ENCODE data around the gene CCDC92. TPM values are rescaled to one million over a fixed set of nuclear protein-coding genes. Genes with fewer than 3 reads are reported as not detected.

The CCDC92 gene
- polyA plus RNA-seq, 1 of the 3 experiments (the other 2 are of a cell fraction), result 53.5 TPM

GRCh38 chr12:123996581-123996980 lies 23.9 kb upstream of the CCDC92 start:
- H3K4me1 ChIP-seq (ENCODE audit: control insufficient read depth in 1 of 2, insufficient read depth in 2 of 2, low read depth in 1 of 2, low read length in 1 of 2), result peaks cover 15 to 25% of the 10 kb centered on the region in 2 experiments; a peak in 2 of 4 replicates
- WGBS (ENCODE audit: low lambda C conversion rate), result 98% methylated on average over 6 of the region's 6 CpGs
- H3F3A ChIP-seq (replicated peaks; ENCODE audit: insufficient read depth), result no peaks in the 10 kb centered on the region
- no peak overlapping the region for H3K4me3 ChIP-seq (ENCODE audit: low read depth in 2 of 2, low read length in 1 of 2)
- H3K36me3 ChIP-seq (replicated peaks in 1 of 2; ENCODE audit: control insufficient read depth in 1 of 2, insufficient read depth in 2 of 2, low read length in 1 of 2), result peaks cover 21 to 75% of the 10 kb centered on the region in 2 experiments
- H3K79me2 ChIP-seq (ENCODE audit: insufficient read depth), result peaks cover 30% of the 10 kb centered on the region; the same call in 1 of the 2 replicates
- ChIA-PET CTCF (interaction anchor here (1.1 to 4.8 kb wide), 5 partner anchors 9 to 36 kb away, joined by 3 to 24 read pairs (median 6); no protein-coding TSS in a partner anchor), POLR2A (interaction anchor here (0.6 to 1.0 kb wide), 2 partner anchors 24 to 918 kb away, joined by 3 to 4 read pairs; partner anchors contain the start of genes CCDC92, UBC and ZNF664)
- DNase-seq, result no peak
- TF ChIP-seq TAF1 (IDR thresholded peaks at IDR 0.05; ENCODE audit: borderline replicate concordance, low read depth, low read length) (no peak), MXI1 (IDR thresholded peaks at IDR 0.05; ENCODE audit: low read depth, low read length) (no peak), FOSL2 (IDR thresholded peaks at IDR 0.05; ENCODE audit: borderline replicate concordance, low read depth) (no peak), GATA2 (CRISPR knock-in tag; IDR thresholded peaks at IDR 0.05) (no peak), NFIC (IDR thresholded peaks at IDR 0.05; ENCODE audit: borderline replicate concordance) (no peak), RFX5 (IDR thresholded peaks at IDR 0.05; ENCODE audit: low read length) (no peak), TEAD4 (IDR thresholded peaks at IDR 0.05; ENCODE audit: borderline replicate concordance, insufficient read depth) (no peak), USF2 (IDR thresholded peaks at IDR 0.05; ENCODE audit: borderline replicate concordance, low read depth, low read length) (no peak), SIN3A (IDR thresholded peaks at IDR 0.05; ENCODE audit: borderline replicate concordance, low read depth, low read length) (no peak), USF1 (IDR thresholded peaks at IDR 0.05; ENCODE audit: borderline replicate concordance, low read depth) (no peak), RXRA (IDR thresholded peaks at IDR 0.05; ENCODE audit: borderline replicate concordance, low read depth) (no peak), EP300 (IDR thresholded peaks at IDR 0.05; ENCODE audit: borderline replicate concordance in 1 of 2, low read depth in 1 of 2, low read length in 1 of 2) (no peak), POLR2AphosphoS5 (IDR thresholded peaks at IDR 0.05; ENCODE audit: low read depth, low read length) (no peak)
- no peaks in the 10 kb centered on the region for H3K27me3 ChIP-seq (ENCODE audit: insufficient read depth)
- H3K4me2 ChIP-seq, result no peak overlapping the region
- H2AFZ ChIP-seq (ENCODE audit: low read depth), result no peak overlapping the region
- 0 out of 2 replicates have a peak, but pooled peaks cover 9% of the 10 kb centered on the region for H4K20me1 ChIP-seq (ENCODE audit: insufficient read depth)
- H3K27ac ChIP-seq (ENCODE audit: low read depth in 2 of 2, low read length in 1 of 2), result no peak overlapping the region
- H3K9ac ChIP-seq, result no peak overlapping the region
- no peaks in the 10 kb centered on the region for H3K9me3 ChIP-seq
- H3K9me2 ChIP-seq, result no peaks in the 10 kb centered on the region

GRCh38 chr12:123995023-123995748 lies 22.6 kb upstream of the CCDC92 start:
- Histone ChIP-seq H3K4me2 (no peak overlapping the region; the same call in 1 of the 2 replicates), H3K9ac (no peak overlapping the region), H3K4me1 (ENCODE audit: control insufficient read depth in 1 of 2, insufficient read depth in 2 of 2, low read depth in 1 of 2, low read length in 1 of 2) (peaks cover 15 to 25% of the 10 kb centered on the region in 2 experiments; a peak in 2 of 4 replicates), H3K79me2 (ENCODE audit: insufficient read depth) (peaks cover 26% of the 10 kb centered on the region; the same call in 1 of the 2 replicates), H4K20me1 (ENCODE audit: insufficient read depth) (0 out of 2 replicates have a peak, but pooled peaks cover 9% of the 10 kb centered on the region), H2AFZ (ENCODE audit: low read depth) (no peak overlapping the region), H3K9me2 (no peaks in the 10 kb centered on the region), H3K36me3 (replicated peaks in 1 of 2; ENCODE audit: control insufficient read depth in 1 of 2, insufficient read depth in 2 of 2, low read length in 1 of 2) (peaks cover 30 to 77% of the 10 kb centered on the region in 2 experiments), H3F3A (replicated peaks; ENCODE audit: insufficient read depth) (no peaks in the 10 kb centered on the region), H3K27ac (ENCODE audit: low read depth in 2 of 2, low read length in 1 of 2) (no peak overlapping the region), H3K9me3 (no peaks in the 10 kb centered on the region), H3K27me3 (ENCODE audit: insufficient read depth) (no peaks in the 10 kb centered on the region), H3K4me3 (ENCODE audit: low read depth in 2 of 2, low read length in 1 of 2) (no peak overlapping the region)
- POLR2A ChIA-PET, result interaction anchor here (0.6 kb wide), 1 partner anchor 73 kb away, joined by 3 read pairs; no protein-coding TSS in a partner anchor
- CTCF ChIA-PET, result interaction anchor here (0.8 to 4.8 kb wide), 6 partner anchors 8 to 90 kb away, joined by 3 to 24 read pairs (median 4); no protein-coding TSS in a partner anchor
- DNase-seq, result no peak
- TF ChIP-seq MAX (IDR thresholded peaks at IDR 0.05; ENCODE audit: low read depth), result no peak
- no peak for TF ChIP-seq FOSL2 (IDR thresholded peaks at IDR 0.05; ENCODE audit: borderline replicate concordance, low read depth)
- TF ChIP-seq NRF1 (IDR thresholded peaks at IDR 0.05; ENCODE audit: low read depth, low read length), result no peak
- TF ChIP-seq NFIC (IDR thresholded peaks at IDR 0.05; ENCODE audit: borderline replicate concordance), result no peak; the same call in 1 of the 2 replicates
- WGBS (ENCODE audit: low lambda C conversion rate), result 85% methylated on average over 7 of the region's 7 CpGs

All from SK-N-SH (cell line).